Activated B cell treated with CpG ODN at 0.5 μM for 24 hours (primary cell): ENCODE data around the gene ARHGAP15. TPM values are rescaled to one million over a fixed set of nuclear protein-coding genes. Genes with fewer than 3 reads are reported as not detected.

ENCODE experiments used
- ATAC-seq: fragments of 200-7000 bp; cut with Tn5 transposase; one replicate; pipeline ENCODE4 v1.10.0; 2021; ENCODE audit warnings: low read depth, mild to moderate bottlenecking, moderate library complexity
- CTCF ChIA-PET: fragments of 350-600 bp; sonication (Branson Sonifier 250); formaldehyde crosslinking; loops from one replicate; lab custom pipeline; 2021; ENCODE audit warnings: antibody characterized with exemption; lab: Charles Lee
- POLR2A ChIA-PET: fragments of 350-600 bp; sonication (Branson Sonifier 250); formaldehyde crosslinking; loops from one replicate; lab custom pipeline; 2021; ENCODE audit warnings: antibody characterized with exemption; lab: Charles Lee
- DNase-seq: peaks from one replicate; pipeline ENCODE4 v3.0.0; 2022
- H3K27ac Mint-ChIP-seq: one replicate; pipeline ENCODE4 v1.8.0; 2020; ENCODE audit warnings: mixed read lengths
- H3K27me3 Mint-ChIP-seq: one replicate; pipeline ENCODE4 v1.8.0; 2021; ENCODE audit warnings: mixed read lengths
- H3K36me3 Mint-ChIP-seq: one replicate; pipeline ENCODE4 v1.8.0; 2021; ENCODE audit warnings: low read depth, mixed read lengths
- H3K4me1 Mint-ChIP-seq: one replicate; pipeline ENCODE4 v1.8.0; 2021; ENCODE audit warnings: mixed read lengths
- H3K4me3 Mint-ChIP-seq: one replicate; pipeline ENCODE4 v1.8.0; 2020; ENCODE audit warnings: mild to moderate bottlenecking, mixed read lengths
- H3K9me3 Mint-ChIP-seq: one replicate; pipeline ENCODE4 v1.8.0; 2020; ENCODE audit warnings: mixed read lengths
- intact Hi-C: fragments of 100-400 bp; cut with micrococcal nuclease; formaldehyde crosslinking; loops from one replicate; pipeline ENCODE4 v1.15.1; 2024
- total RNA-seq: library from RNA; stranded (reverse); gene quantifications from 2 replicates; pipeline ENCODE4 v1.2.3, GENCODE V29; 2022
- TF ChIP-seq, protein P1 (sequence below): fragments of 200-600 bp; IDR thresholded peaks from one replicate; pipeline ENCODE4 v1.8.0; 2022; ENCODE audit warnings: antibody characterized with exemption, mild to moderate bottlenecking

The ARHGAP15 gene
- total RNA-seq, 1 donor from 2014 or later: 112 TPM

DNA sequence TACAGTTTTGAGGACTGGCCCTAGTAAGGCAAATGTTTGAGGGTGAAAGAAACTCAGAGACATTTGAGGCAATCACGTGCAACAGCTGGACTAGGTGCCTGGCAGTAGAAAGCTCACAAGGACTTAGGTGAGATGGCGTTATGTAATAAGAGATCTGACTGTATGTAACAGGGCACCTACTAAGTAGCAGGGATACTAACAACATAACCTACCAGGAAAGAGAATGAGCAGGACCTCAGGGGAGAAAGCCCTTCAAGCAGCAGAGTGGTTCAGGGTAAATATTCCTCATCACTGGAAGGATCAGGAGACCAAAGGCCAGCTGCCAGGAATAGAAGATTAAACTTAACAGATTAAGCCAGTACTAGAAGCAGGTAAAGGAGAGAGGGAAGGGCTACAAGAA lies 53.4 kb downstream of the ARHGAP15 start:
- Mint-ChIP-seq H3K4me3 (no peak overlapping the region), H3K4me1 (peaks cover 51% of the 10 kb centered on the region), H3K9me3 (no peaks in the 10 kb centered on the region), H3K27me3 (no peaks in the 10 kb centered on the region), H3K36me3 (peaks cover 35% of the 10 kb centered on the region), H3K27ac (no peak overlapping the region)
- no peak for DNase-seq
- intact Hi-C loops: no loop called here
- no peak for ATAC-seq
- TF ChIP-seq, protein P1, sequence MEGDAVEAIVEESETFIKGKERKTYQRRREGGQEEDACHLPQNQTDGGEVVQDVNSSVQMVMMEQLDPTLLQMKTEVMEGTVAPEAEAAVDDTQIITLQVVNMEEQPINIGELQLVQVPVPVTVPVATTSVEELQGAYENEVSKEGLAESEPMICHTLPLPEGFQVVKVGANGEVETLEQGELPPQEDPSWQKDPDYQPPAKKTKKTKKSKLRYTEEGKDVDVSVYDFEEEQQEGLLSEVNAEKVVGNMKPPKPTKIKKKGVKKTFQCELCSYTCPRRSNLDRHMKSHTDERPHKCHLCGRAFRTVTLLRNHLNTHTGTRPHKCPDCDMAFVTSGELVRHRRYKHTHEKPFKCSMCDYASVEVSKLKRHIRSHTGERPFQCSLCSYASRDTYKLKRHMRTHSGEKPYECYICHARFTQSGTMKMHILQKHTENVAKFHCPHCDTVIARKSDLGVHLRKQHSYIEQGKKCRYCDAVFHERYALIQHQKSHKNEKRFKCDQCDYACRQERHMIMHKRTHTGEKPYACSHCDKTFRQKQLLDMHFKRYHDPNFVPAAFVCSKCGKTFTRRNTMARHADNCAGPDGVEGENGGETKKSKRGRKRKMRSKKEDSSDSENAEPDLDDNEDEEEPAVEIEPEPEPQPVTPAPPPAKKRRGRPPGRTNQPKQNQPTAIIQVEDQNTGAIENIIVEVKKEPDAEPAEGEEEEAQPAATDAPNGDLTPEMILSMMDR: no peak
- ChIA-PET POLR2A (no interaction called here), CTCF (no interaction called here)

DNA sequence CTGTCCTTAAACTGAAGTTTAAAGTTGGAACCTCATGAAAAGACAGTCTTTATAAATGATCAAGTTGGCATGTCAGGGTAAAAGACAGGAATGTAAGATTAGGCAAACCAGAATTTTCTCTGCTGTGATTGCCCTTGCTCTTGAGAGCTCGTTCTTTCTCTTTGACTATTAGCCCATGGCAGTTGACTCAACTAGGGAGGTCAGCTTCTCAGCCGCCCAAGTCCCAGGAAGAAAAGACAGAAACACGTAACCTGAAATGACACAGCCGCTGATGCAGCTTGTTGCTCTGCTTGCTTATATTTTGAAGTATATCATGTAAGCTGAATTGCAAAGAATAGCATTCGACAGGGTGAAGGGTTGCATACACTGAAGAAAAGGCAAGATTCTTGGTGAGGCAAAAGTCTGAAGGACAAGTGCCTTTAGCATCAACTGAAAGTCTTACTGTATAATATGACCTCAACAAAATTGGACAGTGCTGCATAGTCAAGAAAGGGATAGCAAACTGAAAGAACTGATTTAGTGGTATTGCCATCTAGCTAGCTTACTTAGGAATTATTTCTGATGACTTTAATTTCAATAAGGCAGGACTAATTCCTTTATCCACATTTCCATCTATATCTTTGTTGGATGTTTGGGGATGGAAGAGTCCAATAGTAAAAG lies 54.7 kb downstream of the ARHGAP15 start:
- POLR2A ChIA-PET: no interaction called here
- H3K36me3 Mint-ChIP-seq: peaks cover 35% of the 10 kb centered on the region

DNA sequence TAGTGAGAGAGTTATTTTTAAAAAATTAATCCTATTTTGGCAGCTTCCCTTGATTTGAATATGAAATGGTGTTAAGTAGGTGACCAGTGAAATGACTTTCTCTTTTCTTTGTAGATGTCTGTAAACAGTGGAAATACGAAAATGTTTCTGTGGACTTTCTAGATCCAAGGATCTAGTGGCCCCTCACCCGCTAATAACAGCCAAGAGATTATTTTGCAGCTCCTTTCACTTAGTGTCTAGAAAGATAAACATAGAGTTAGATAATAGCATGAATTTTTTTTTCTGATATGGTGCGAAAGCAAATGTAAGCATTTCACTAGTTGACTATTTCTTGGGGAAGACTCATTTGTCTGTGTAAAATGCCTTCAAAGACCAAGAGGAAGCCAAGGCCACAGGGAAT lies 57.7 kb downstream of the ARHGAP15 start:
- ATAC-seq (no peak), DNase-seq (no peak)
- Mint-ChIP-seq H3K9me3 (no peaks in the 10 kb centered on the region), H3K27ac (no peak overlapping the region), H3K27me3 (no peaks in the 10 kb centered on the region), H3K4me1 (peaks cover 43% of the 10 kb centered on the region), H3K4me3 (no peak overlapping the region), H3K36me3 (peaks cover 44% of the 10 kb centered on the region)
- ChIA-PET CTCF (no interaction called here), POLR2A (no interaction called here)
- intact Hi-C loops: no loop called here
- TF ChIP-seq, protein P1: no peak

More for the DNA sequence above, 54.7 kb downstream of the ARHGAP15 start:
- Mint-ChIP-seq H3K27me3 (no peaks in the 10 kb centered on the region), H3K9me3 (no peaks in the 10 kb centered on the region), H3K4me3 (peak overlapping the region; percentile 8), H3K4me1 (peaks cover 48% of the 10 kb centered on the region), H3K27ac (no peak overlapping the region)
- intact Hi-C loops: loop anchor here (2.0 kb wide), 1 partner anchor 21 kb away; no protein-coding TSS in a partner anchor
- no peak for DNase-seq
- ATAC-seq: peak; percentile 47
- CTCF ChIA-PET: interaction anchor here (1.0 kb wide), 1 partner anchor 76 kb away, joined by 3 read pairs; no protein-coding TSS in a partner anchor
- TF ChIP-seq, protein P1: no peak

GRCh38 chr2:143190431-143190830 lies 61.2 kb downstream of the ARHGAP15 start:
- no peak for DNase-seq
- Mint-ChIP-seq H3K27me3 (no peaks in the 10 kb centered on the region), H3K4me1 (peaks cover 26% of the 10 kb centered on the region), H3K36me3 (peaks cover 48% of the 10 kb centered on the region), H3K27ac (no peak overlapping the region), H3K4me3 (no peak overlapping the region), H3K9me3 (no peaks in the 10 kb centered on the region)
- TF ChIP-seq, protein P1: no peak
- ChIA-PET CTCF (no interaction called here), POLR2A (no interaction called here)
- ATAC-seq: no peak
- intact Hi-C loops: no loop called here

GRCh38 chr2:143192106-143192505 lies 62.9 kb downstream of the ARHGAP15 start:
- ChIA-PET POLR2A (interaction anchor here (1.5 kb wide), 1 partner anchor 15 kb away, joined by 4 read pairs; no protein-coding TSS in a partner anchor), CTCF (no interaction called here)

More at GRCh38 chr2:143192106-143192505, 62.9 kb downstream of the ARHGAP15 start:
- no peak overlapping the region for H3K27ac Mint-ChIP-seq
- intact Hi-C loops: no loop called here
- H3K4me3 Mint-ChIP-seq: no peak overlapping the region
- peaks cover 42% of the 10 kb centered on the region for H3K36me3 Mint-ChIP-seq
- H3K27me3 Mint-ChIP-seq: no peaks in the 10 kb centered on the region
- no peak for ATAC-seq
- TF ChIP-seq, protein P1: no peak
- H3K4me1 Mint-ChIP-seq: peaks cover 18% of the 10 kb centered on the region
- DNase-seq: no peak
- no peaks in the 10 kb centered on the region for H3K9me3 Mint-ChIP-seq
